D721Med (cell line): Measurements from ENCODE around the gene RGS4.

ENCODE experiments used
- DNase-seq: peaks from one replicate; pipeline ENCODE4 v3.0.0; 2011; ENCODE audit warnings: low spot score; ENCODE audit not compliant: insufficient read length
- FAIRE-seq: peaks from 2 replicates; lab custom pipeline; 2011; peaks lifted over from hg19 to GRCh38; lab: Jason Lieb, UNC
- CTCF ChIP-seq: IDR thresholded peaks from 2 replicates; pipeline ENCODE4 v1.5.1; 2012; ENCODE audit warnings: mild to moderate bottlenecking, control low read depth; ENCODE audit not compliant: insufficient read depth; ENCODE audit errors: missing control alignments

The RGS4 gene

GRCh38 chr1:163074716-163075284 is 5.6 kb downstream of the RGS4 start:
- DNase-seq = no peak
- no peak for TF ChIP-seq CTCF
- FAIRE-seq = peak; percentile 35

DNA sequence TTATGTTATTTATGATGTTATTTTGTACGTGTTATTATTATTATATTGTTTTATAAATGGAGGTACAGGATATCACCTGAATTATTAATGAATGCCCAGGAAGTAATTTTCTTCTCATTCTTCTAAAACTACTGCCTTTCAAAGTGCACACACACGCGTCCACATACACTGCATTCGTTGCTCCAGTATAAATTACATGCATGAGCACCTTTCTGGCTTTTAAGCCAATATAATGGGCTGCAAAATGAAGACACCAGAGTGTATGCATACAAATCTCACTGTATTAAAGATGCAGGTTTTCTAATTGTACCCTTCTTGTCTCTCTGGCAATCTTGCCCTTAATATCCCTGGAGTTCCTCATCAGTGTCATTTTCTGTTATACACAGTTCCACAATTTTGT is 6.9 kb downstream of the RGS4 start:
- no peak for DNase-seq
- no peak for FAIRE-seq
- TF ChIP-seq CTCF = no peak

DNA sequence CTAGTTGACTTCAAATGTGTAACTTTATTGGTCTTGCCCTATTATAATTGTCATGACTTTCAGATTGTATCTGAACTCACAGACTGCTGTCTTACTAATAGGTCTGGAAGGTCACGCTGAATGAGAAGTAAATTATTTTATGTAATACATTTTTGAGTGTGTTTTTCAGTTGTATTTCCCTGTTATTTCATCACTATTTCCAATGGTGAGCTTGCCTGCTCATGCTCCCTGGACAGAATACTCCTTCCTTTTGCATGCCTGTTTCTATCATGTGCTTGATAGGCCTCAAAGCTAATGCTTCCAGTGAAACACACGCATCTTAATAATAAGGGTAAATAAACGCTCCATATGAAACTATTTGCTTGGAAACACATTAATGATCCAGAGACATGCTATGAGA is 7.3 kb downstream of the RGS4 start:
- no peak for FAIRE-seq

DNA sequence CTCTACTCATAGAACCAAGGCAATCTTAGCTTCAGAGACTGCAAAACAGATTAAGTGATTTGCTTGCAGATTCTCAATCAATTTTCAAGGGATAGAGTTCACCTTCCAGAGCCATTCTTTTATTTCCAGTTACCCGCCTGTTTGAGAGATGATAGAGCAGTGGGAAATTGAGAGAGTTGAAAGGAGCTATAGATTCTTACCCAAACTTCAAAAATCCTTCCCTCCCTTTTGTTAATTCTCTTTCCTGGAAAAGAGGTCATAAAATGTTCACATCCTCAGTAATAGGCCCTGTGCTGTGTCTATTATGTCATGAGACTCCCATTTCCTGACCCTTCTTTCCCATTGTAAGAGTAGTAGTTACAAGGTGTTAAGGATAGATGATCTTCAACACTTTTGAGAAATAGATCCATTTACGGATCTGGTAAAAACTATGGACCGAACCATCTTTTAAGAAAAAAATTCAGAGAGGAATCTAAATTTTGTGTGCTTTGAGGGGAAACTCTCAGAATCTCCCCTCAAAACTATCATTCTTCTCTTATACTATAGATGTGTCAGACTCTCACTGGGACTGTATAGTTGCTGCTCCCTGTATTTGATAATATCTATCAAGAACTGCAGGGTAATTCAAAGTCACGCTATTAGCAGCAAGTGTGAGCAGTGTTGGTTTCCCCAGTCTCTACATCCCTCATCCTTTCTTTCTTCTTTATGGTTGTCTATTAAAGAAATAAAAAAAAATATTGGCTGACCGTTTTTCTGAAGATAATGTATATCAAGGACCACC is 8.0 kb downstream of the RGS4 start:
- FAIRE-seq (no peak), DNase-seq (no peak)
- TF ChIP-seq CTCF = no peak

More for the DNA sequence above, 7.3 kb downstream of the RGS4 start:
- no peak for DNase-seq
- TF ChIP-seq CTCF = no peak

GRCh38 chr1:163082971-163083370 is 13.8 kb downstream of the RGS4 start:
- no peak for DNase-seq
- no peak for FAIRE-seq
- no peak for TF ChIP-seq CTCF

- FAIRE-seq = no peak
- DNase-seq = no peak
- no peak for TF ChIP-seq CTCF
Measured at GRCh38 chr1:163083690-163084089, 14.5 kb downstream of the RGS4 start.

GRCh38 chr1:163084330-163084729 is 15.2 kb downstream of the RGS4 start:
- TF ChIP-seq CTCF = no peak
- FAIRE-seq = no peak
- DNase-seq = no peak
